DND-41 (cell line): ENCODE results near the gene RBM39.

Experiments
- EZH2 ChIP-seq: IDR thresholded peaks from 3 replicates; pipeline ENCODE4 v1.6.1; 2012; ENCODE audit warnings: borderline replicate concordance, low read depth, mild to moderate bottlenecking, moderate library complexity, low read length, inconsistent platforms; ENCODE audit not compliant: severe bottlenecking
- TF ChIP-seq, protein P1 (sequence below): IDR thresholded peaks from 2 replicates; pipeline ENCODE4 v1.5.1; 2012; ENCODE audit warnings: borderline replicate concordance, low read length, moderate library complexity, mild to moderate bottlenecking; ENCODE audit not compliant: poor library complexity, severe bottlenecking; ENCODE audit errors: extremely low read depth

- TF ChIP-seq, protein P1, sequence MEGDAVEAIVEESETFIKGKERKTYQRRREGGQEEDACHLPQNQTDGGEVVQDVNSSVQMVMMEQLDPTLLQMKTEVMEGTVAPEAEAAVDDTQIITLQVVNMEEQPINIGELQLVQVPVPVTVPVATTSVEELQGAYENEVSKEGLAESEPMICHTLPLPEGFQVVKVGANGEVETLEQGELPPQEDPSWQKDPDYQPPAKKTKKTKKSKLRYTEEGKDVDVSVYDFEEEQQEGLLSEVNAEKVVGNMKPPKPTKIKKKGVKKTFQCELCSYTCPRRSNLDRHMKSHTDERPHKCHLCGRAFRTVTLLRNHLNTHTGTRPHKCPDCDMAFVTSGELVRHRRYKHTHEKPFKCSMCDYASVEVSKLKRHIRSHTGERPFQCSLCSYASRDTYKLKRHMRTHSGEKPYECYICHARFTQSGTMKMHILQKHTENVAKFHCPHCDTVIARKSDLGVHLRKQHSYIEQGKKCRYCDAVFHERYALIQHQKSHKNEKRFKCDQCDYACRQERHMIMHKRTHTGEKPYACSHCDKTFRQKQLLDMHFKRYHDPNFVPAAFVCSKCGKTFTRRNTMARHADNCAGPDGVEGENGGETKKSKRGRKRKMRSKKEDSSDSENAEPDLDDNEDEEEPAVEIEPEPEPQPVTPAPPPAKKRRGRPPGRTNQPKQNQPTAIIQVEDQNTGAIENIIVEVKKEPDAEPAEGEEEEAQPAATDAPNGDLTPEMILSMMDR, result no peak
- TF ChIP-seq EZH2, result no peak
These were observed 68.2 kb downstream of the RBM39 start for GRCh38 chr20:35673884-35674283.
